ENCODE measurements around the gene RAD51.
A peak's percentile ranks its signal among the peaks of the same experiment; 100 is the strongest.

Gene RAD51

GRCh38 chr15:40722934-40723333, 28.0 kb downstream of the RAD51 start:
- DNase-seq: no peak

GRCh38 chr15:40723919-40724318, 28.9 kb downstream of the RAD51 start:
- DNase-seq: no peak

GRCh38 chr15:40731034-40731433, 36.1 kb downstream of the RAD51 start:
- no peak for DNase-seq

- DNase-seq: no peak
Observed at GRCh38 chr15:40736575-40736974, 41.6 kb downstream of the RAD51 start.

GRCh38 chr15:40737048-40737447, 42.1 kb downstream of the RAD51 start:
- no peak for DNase-seq

GRCh38 chr15:40739047-40739446, 44.1 kb downstream of the RAD51 start:
- no peak for DNase-seq

GRCh38 chr15:40739854-40740253, 44.9 kb downstream of the RAD51 start:
- DNase-seq: no peak

GRCh38 chr15:40743485-40743901, 48.5 kb downstream of the RAD51 start:
- DNase-seq: no peak

GRCh38 chr15:40743921-40744814, 49.2 kb downstream of the RAD51 start:
- peak; percentile 65 to 71 for DNase-seq

- no peak for DNase-seq
Observed at GRCh38 chr15:40744815-40745152, 49.8 kb downstream of the RAD51 start.

- no peak for DNase-seq
Observed at GRCh38 chr15:40746916-40747418, 52.0 kb downstream of the RAD51 start.

- DNase-seq: no peak
Observed at GRCh38 chr15:40747685-40748631, 53.0 kb downstream of the RAD51 start.

GRCh38 chr15:40749151-40749630, 54.2 kb downstream of the RAD51 start:
- DNase-seq: no peak

GRCh38 chr15:40750885-40751284, 55.9 kb downstream of the RAD51 start:
- DNase-seq: no peak

GRCh38 chr15:40751745-40752144, 56.8 kb downstream of the RAD51 start:
- DNase-seq: no peak

- no peak for DNase-seq
Observed at GRCh38 chr15:40754574-40754882, 59.6 kb downstream of the RAD51 start.

- peak; percentile 93 for DNase-seq
Observed at GRCh38 chr15:40754883-40755811, 60.2 kb downstream of the RAD51 start, which contains the start of gene RMDN3. RMDN3 (minus strand) TSS chr15:40755254; CDS start chr15:40754783, 471 bp downstream.

GRCh38 chr15:40755812-40756208, 60.8 kb downstream of the RAD51 start:
- DNase-seq: peak; percentile 24 to 32

- no peak for DNase-seq
Observed at GRCh38 chr15:40756938-40757337, 62.0 kb downstream of the RAD51 start.

GRCh38 chr15:40759961-40760360, 65.0 kb downstream of the RAD51 start:
- DNase-seq: no peak

GRCh38 chr15:40762919-40763800, 68.2 kb downstream of the RAD51 start:
- DNase-seq: peak; percentile 52 to 64

All from activated CD4-positive, alpha-beta T cell treated with anti-CD3 and anti-CD28 coated beads, Interleukin-2, amount 50 U/mL, for 48 hours (primary cell).